ENCODE measurements around the gene WTIP. TPM values are rescaled to one million over a fixed set of nuclear protein-coding genes. Genes with fewer than 3 reads are reported as not detected.

Gene WTIP
- total and polyA plus RNA-seq, 2 donors (not counting 3 experiments of a cell fraction or from before 2014, with no cell fraction given), result 22.4 to 25.7 TPM

DNA sequence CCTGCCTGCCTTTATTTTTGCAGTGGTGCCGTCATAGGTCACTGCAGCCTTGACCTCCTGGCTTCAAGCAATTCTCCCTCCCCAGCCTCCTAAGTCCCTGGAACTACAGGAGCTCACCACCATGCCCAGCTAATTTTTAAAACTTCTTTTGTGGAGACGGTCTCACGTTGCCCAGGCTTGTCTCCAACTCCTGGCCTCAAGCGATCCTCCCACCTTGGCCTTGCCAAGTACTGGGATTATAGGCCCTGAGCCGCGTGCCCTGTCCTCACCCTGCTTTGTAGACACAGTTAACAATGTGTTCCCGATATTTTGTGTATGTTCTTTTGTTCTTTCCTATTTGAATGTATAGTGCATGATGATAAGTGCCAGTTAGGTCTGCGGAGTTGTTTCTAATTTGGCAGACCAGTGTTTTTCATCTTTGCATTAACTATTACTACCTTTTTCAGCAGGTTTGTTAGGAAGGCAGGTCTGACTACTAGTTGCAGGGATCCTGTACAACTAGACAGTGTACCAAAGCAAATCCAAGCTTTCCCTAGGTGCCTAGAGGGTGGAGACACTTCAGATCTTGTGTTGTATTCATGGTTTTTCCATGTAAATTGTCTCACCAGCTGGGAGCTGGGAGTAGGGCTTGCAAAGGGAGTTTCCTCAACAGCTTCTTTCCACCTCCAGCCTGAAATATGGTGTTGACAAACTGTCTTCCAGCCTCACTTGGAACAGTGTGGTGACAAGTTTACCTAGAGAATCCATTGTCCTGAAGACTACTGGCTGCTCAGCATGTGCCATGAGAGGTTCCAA lies 9.5 kb upstream of the WTIP start:
- BruUV-seq (replicated peaks), result no TSS peak
- H3K79me2 ChIP-seq (ENCODE audit: control insufficient read depth, insufficient read depth, low read length), result peaks cover 1% of the 10 kb centered on the region
- dilution Hi-C loops (cut with MboI; ENCODE audit: extremely low pct_ligation_motif_present, low sequenced_read_pairs), result no loop called here
- H3K27me3 ChIP-seq (ENCODE audit: control insufficient read depth in 2 of 2, insufficient read depth in 2 of 2, low read length in 2 of 2), result no peaks in the 10 kb centered on the region
- H3K9me1 ChIP-seq (replicated peaks; ENCODE audit: control insufficient read depth, extremely low read depth, insufficient read depth, low read length), result no peaks in the 10 kb centered on the region
- DNase-seq (ENCODE audit: low read depth, low spot score), result no peak
- ChIA-PET CTCF (interaction anchor here (1.2 kb wide), 1 partner anchor 29 kb away, joined by 3 read pairs; no protein-coding TSS in a partner anchor), POLR2A (interaction anchor here (1.1 kb wide), 1 partner anchor 13 kb away, joined by 6 read pairs; no protein-coding TSS in a partner anchor)
- peaks cover 2% of the 10 kb centered on the region for H4K20me1 ChIP-seq (replicated peaks; ENCODE audit: control insufficient read depth, extremely low read depth, insufficient read depth, low read length)
- H3K4me1 ChIP-seq (ENCODE audit: control insufficient read depth, extremely low read depth, insufficient read depth, low read length), result peaks cover 12% of the 10 kb centered on the region
- H2AFZ ChIP-seq (ENCODE audit: low read depth, low read length), result no peak overlapping the region
- no peak overlapping the region for H3K27ac ChIP-seq (ENCODE audit: insufficient read depth, low read depth, low read length)
- no peak overlapping the region for H3K4me3 ChIP-seq (replicated peaks in 1 of 3; ENCODE audit: insufficient read depth in 1 of 3, low read depth in 1 of 3, low read length in 3 of 3)
- H3K36me3 ChIP-seq (ENCODE audit: control insufficient read depth in 2 of 2, extremely low read depth in 1 of 2, insufficient read depth in 2 of 2, low read length in 2 of 2), result peaks cover 16 to 24% of the 10 kb centered on the region in 2 experiments
- FAIRE-seq, result no peak
- no peaks in the 10 kb centered on the region for H3K9me3 ChIP-seq (replicated peaks; ENCODE audit: control insufficient read depth, insufficient read depth, low read length)
- H3K9ac ChIP-seq (replicated peaks; ENCODE audit: extremely low read depth, insufficient read depth, low read length), result no peak overlapping the region
- H3K4me2 ChIP-seq (ENCODE audit: insufficient read depth, low read length), result no peak overlapping the region
- intact Hi-C loops (cut with micrococcal nuclease), result no loop called here
- TF ChIP-seq EZH2 (IDR thresholded peaks at IDR 0.05; ENCODE audit: borderline replicate concordance, low read depth, low read length, severe bottlenecking), result no peak
- no peak for TF ChIP-seq POLR2AphosphoS5 (IDR thresholded peaks at IDR 0.05; ENCODE audit: insufficient read depth, low read depth, low read length)
- TF ChIP-seq GATA2 (IDR thresholded peaks at IDR 0.05; ENCODE audit: insufficient read depth, insufficient read length, low read depth, low read length), result no peak
- no peak for TF ChIP-seq MYC (IDR thresholded peaks at IDR 0.05; ENCODE audit: low read depth, low read length)
- TF ChIP-seq POLR2A (IDR thresholded peaks at IDR 0.05; ENCODE audit: low read depth, low read length), result no peak
- TF ChIP-seq, protein P1, sequence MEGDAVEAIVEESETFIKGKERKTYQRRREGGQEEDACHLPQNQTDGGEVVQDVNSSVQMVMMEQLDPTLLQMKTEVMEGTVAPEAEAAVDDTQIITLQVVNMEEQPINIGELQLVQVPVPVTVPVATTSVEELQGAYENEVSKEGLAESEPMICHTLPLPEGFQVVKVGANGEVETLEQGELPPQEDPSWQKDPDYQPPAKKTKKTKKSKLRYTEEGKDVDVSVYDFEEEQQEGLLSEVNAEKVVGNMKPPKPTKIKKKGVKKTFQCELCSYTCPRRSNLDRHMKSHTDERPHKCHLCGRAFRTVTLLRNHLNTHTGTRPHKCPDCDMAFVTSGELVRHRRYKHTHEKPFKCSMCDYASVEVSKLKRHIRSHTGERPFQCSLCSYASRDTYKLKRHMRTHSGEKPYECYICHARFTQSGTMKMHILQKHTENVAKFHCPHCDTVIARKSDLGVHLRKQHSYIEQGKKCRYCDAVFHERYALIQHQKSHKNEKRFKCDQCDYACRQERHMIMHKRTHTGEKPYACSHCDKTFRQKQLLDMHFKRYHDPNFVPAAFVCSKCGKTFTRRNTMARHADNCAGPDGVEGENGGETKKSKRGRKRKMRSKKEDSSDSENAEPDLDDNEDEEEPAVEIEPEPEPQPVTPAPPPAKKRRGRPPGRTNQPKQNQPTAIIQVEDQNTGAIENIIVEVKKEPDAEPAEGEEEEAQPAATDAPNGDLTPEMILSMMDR (IDR thresholded peaks at IDR 0.05; ENCODE audit: extremely low read depth in 1 of 2, insufficient read depth in 1 of 2, low read depth in 1 of 2, low read length in 2 of 2), result no peak
- TF ChIP-seq, protein P2, sequence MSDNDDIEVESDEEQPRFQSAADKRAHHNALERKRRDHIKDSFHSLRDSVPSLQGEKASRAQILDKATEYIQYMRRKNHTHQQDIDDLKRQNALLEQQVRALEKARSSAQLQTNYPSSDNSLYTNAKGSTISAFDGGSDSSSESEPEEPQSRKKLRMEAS (IDR thresholded peaks at IDR 0.05; ENCODE audit: insufficient read depth, insufficient read length), result no peak
- TF ChIP-seq FOS (IDR thresholded peaks at IDR 0.05; ENCODE audit: borderline replicate concordance, insufficient read depth, low read length), result no peak
- no peak for TF ChIP-seq JUN (IDR thresholded peaks at IDR 0.05; ENCODE audit: borderline replicate concordance, insufficient read depth, insufficient read length, low read depth)

Data from endothelial cell of umbilical vein (primary cell).